Frontal cortex (tissue), 4 donors: ENCODE data around the gene MPEG1. TPM values are rescaled to one million over a fixed set of nuclear protein-coding genes. Genes with fewer than 3 reads are reported as not detected.

Source experiments
- DNase-seq, 2 donors: peaks; one replicate each; pipeline ENCODE4 v3.0.0; 2012; ENCODE audit warnings: low spot score in 2 of 2
- FAIRE-seq: peaks from 2 replicates; lab custom pipeline; 2012; peaks lifted over from hg19 to GRCh38; lab: Jason Lieb, UNC
- small RNA-seq: library from RNA; depleted of rRNA; stranded (forward); fragments of <200 nt; gene quantifications from one replicate; pipeline ENCODE3, GENCODE V24; 2014
- total RNA-seq: library from RNA; depleted of rRNA; stranded (reverse); fragments of >200 nt; gene quantifications from one replicate; pipeline ENCODE4 v1.2.3, GENCODE V29; 2014
- donor health status: control.
- donor health status: control.
- donor health status: control.

The MPEG1 gene
- total RNA-seq, 1 donor from 2014 or later = 2.0 TPM

DNA sequence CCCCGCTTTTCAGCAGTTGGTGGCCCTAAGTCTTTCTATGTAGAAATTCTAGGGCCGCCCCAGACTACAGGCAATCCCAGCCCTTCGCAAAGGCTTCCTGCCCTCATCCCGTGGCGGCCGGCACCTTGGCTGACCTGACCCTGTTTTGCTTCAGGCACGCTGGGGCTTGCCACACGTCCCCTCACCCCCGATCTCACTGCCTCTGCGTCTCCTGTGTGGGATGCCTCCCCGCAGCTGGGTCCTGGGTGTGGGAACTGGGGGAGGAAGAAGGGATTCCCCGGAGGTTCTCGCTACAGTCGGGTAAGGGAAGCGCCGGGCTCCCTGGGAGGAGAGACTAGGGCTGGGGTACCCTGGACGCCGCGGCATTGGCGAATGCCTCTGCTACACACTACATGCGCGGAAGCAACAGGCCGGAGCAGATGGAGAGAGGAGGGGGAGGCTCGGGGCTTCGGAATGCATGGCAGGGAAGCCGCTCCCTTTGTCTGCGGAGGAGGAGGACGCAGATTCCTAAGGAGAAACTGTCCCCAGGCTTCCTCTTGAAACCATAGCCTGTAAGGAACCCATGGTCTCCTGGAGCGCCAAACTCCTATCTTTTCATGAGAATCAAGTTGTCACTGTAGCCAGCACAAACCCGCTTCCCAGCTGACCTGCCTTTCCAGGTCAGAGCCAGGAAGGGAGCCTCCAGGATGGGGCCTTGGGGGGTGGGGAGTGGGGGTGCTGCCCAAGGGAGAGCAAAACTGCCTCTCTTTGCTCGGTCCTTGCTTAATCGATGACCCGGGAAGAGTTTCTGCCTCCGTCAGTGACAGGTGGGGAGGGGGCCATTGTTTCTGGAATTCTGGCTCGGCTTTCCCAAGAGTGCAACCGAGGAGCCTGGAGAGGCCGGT, 39.4 kb downstream of the MPEG1 start:
- no peak for FAIRE-seq
- DNase-seq = no peak

GRCh38 chr11:59172345-59173079, 40.2 kb downstream of the MPEG1 start:
- no peak for DNase-seq
- no peak for FAIRE-seq

- DNase-seq (peak; percentile 83 to 84), FAIRE-seq (no peak)
Measured at GRCh38 chr11:59171508-59172322, 41.0 kb downstream of the MPEG1 start, which contains the start of gene DTX4. DTX4 (plus strand) TSS chr11:59172132; CDS start chr11:59172596, 464 bp downstream.

DNA sequence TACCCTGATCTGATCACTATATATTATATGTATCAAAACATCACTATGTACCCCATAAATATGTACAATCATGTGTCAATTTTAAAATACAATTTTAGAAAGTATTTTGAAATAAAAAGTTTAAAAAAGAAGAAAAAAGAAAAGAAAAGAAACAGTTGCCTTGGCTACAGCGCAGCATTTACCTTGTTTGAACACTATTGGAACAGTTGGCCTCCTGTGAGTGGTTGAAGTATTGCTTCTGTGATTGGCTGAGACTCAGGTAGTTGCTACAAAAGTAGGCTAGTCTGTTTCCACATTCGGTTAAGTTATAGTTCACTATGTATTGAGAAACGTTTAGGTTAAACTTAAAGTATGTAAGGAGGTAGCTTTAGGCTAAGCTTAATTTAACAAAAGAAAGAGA, 48.7 kb downstream of the MPEG1 start:
- no peak for FAIRE-seq
- no peak for DNase-seq

Small RNAs within 50 kb of the gene (small RNA-seq; reads per million reads assigned to genes)
- gene RN7SL42P = not detected

Other genes with a start within 250 kb of the MPEG1 start
- gene GLYATL1B, start 126.6 kb downstream of the MPEG1 start, total RNA-seq = not detected
- 2.9 TPM for gene FAM111B, start 105.7 kb downstream of the MPEG1 start, total RNA-seq
- 7.3 TPM for gene FAM111A, start 70.1 kb downstream of the MPEG1 start, total RNA-seq
- gene DTX4, start 40.8 kb downstream of the MPEG1 start, total RNA-seq = 42.0 TPM
- not detected for gene OR5AN1, start 146.0 kb upstream of the MPEG1 start, total RNA-seq
- not detected for gene OR5A2, start 213.5 kb upstream of the MPEG1 start, total RNA-seq
- gene OR5A1, start 223.5 kb upstream of the MPEG1 start, total RNA-seq = not detected
- gene OR4D6, start 244.0 kb upstream of the MPEG1 start, total RNA-seq = not detected